Neural progenitor cell (in vitro differentiated cells): ENCODE measurements around the gene ACTL7B. TPM values are rescaled to one million over a fixed set of nuclear protein-coding genes. Genes with fewer than 3 reads are reported as not detected.

ENCODE experiments used
- DNase-seq: peaks from one replicate; pipeline ENCODE4 v3.0.0-alpha.2; 2016; ENCODE audit warnings: low spot score
- H2AFZ ChIP-seq: fragments of 200-600 bp; sonication (generic); replicated peaks from 2 replicates; pipeline ENCODE4 v1.6.1; 2016; ENCODE audit warnings: antibody characterized with exemption
- H3F3A ChIP-seq: fragments of 200-600 bp; sonication (generic); 2 replicates; pipeline ENCODE4 v1.6.1; 2016; ENCODE audit warnings: antibody characterized with exemption, low read depth
- H3K27ac ChIP-seq: fragments of 200-600 bp; sonication (generic); 2 replicates; pipeline ENCODE4 v1.5.1; 2016; ENCODE audit warnings: mild to moderate bottlenecking
- H3K27me3 ChIP-seq: fragments of 200-600 bp; sonication (generic); 2 replicates; pipeline ENCODE4 v1.6.1; 2016; ENCODE audit warnings: mild to moderate bottlenecking, moderate library complexity
- H3K36me3 ChIP-seq: fragments of 200-600 bp; sonication (generic); 2 replicates; pipeline ENCODE4 v1.5.1; 2016
- H3K4me1 ChIP-seq: fragments of 200-600 bp; sonication (generic); 2 replicates; pipeline ENCODE4 v1.6.1; 2016; ENCODE audit warnings: mixed run types
- H3K4me2 ChIP-seq: fragments of 200-600 bp; sonication (generic); 2 replicates; pipeline ENCODE4 v1.6.1; 2016
- H3K4me3 ChIP-seq: fragments of 200-600 bp; sonication (generic); 2 replicates; pipeline ENCODE4 v1.5.1; 2016
- H3K79me2 ChIP-seq: fragments of 200-600 bp; sonication (generic); 2 replicates; pipeline ENCODE4 v1.6.1; 2016; ENCODE audit warnings: low read depth
- H3K9ac ChIP-seq: fragments of 200-600 bp; sonication (generic); 2 replicates; pipeline ENCODE4 v1.6.1; 2016
- H3K9me3 ChIP-seq: fragments of 200-600 bp; sonication (generic); 2 replicates; pipeline ENCODE4 v1.5.1; 2016; ENCODE audit warnings: low read depth
- H4K20me1 ChIP-seq: fragments of 200-600 bp; sonication (generic); 2 replicates; pipeline ENCODE4 v1.6.1; 2016; ENCODE audit warnings: low read depth
- H3K27ac Mint-ChIP-seq: 3 replicates; pipeline ENCODE4 v1.8.0; 2021; ENCODE audit warnings: mixed read lengths
- H3K27me3 Mint-ChIP-seq: 2 replicates; pipeline ENCODE4 v1.8.0; 2022; ENCODE audit warnings: low read depth, mild to moderate bottlenecking, inconsistent platforms, moderate library complexity, mixed read lengths; ENCODE audit not compliant: insufficient read depth
- H3K36me3 Mint-ChIP-seq: 3 replicates; pipeline ENCODE4 v1.8.0; 2021; ENCODE audit warnings: mixed read lengths
- H3K4me1 Mint-ChIP-seq: 3 replicates; pipeline ENCODE4 v1.8.0; 2021; ENCODE audit warnings: mixed read lengths
- H3K4me3 Mint-ChIP-seq: 3 replicates; pipeline ENCODE4 v1.8.0; 2021; ENCODE audit warnings: mild to moderate bottlenecking, moderate library complexity, mixed read lengths
- H3K9me3 Mint-ChIP-seq: 3 replicates; pipeline ENCODE4 v1.8.0; 2020; ENCODE audit warnings: mixed read lengths
- EZH2 ChIP-seq: fragments of 200-600 bp; sonication (generic); IDR thresholded peaks from 2 replicates; pipeline ENCODE4 v1.6.1; 2017; ENCODE audit warnings: antibody characterized with exemption, mild to moderate bottlenecking, moderate library complexity
- EZH2phosphoT487 ChIP-seq: fragments of 200-600 bp; sonication (generic); IDR thresholded peaks from 2 replicates; pipeline ENCODE4 v1.6.1; 2017; ENCODE audit warnings: antibody characterized with exemption
- total RNA-seq: library from RNA; depleted of rRNA; stranded (reverse); fragments of >200 nt; gene quantifications from 2 replicates; pipeline ENCODE4 v1.2.3, GENCODE V29; 2015; ENCODE audit warnings: low replicate concordance
- TF ChIP-seq, protein P1 (sequence below): fragments of 200-600 bp; sonication (generic); IDR thresholded peaks from 2 replicates; pipeline ENCODE4 v1.5.1; 2017; ENCODE audit warnings: antibody characterized with exemption, mild to moderate bottlenecking

ACTL7B gene
- total RNA-seq, 1 donor from 2014 or later, result not detected

DNA sequence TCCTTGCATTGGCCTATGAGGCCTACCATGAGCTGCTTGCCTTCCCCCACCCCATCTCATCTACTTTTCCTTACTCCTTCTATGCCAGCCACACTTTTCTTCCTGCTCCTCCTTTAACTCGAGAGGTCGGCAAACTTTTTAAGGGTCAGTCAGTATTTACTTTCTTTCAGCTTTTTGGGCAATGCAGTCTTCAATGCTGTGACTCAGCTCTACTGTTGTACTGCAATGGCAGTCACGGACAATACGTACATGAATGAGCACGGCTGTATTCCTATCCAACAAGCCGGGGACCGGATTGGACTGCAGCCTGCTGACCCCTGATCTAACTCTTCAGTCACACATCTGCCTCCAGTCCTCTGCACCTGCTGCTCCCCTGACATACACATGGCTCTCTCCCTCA is 5.7 kb upstream of the ACTL7B start:
- H3F3A ChIP-seq, result no peaks in the 10 kb centered on the region
- no peaks in the 10 kb centered on the region for H3K9me3 Mint-ChIP-seq
- peak overlapping the region; percentile 4 for H3K27ac Mint-ChIP-seq
- DNase-seq, result no peak
- H3K9me3 ChIP-seq, result no peaks in the 10 kb centered on the region
- TF ChIP-seq EZH2phosphoT487 (no peak), EZH2 (no peak)
- TF ChIP-seq, protein P1, sequence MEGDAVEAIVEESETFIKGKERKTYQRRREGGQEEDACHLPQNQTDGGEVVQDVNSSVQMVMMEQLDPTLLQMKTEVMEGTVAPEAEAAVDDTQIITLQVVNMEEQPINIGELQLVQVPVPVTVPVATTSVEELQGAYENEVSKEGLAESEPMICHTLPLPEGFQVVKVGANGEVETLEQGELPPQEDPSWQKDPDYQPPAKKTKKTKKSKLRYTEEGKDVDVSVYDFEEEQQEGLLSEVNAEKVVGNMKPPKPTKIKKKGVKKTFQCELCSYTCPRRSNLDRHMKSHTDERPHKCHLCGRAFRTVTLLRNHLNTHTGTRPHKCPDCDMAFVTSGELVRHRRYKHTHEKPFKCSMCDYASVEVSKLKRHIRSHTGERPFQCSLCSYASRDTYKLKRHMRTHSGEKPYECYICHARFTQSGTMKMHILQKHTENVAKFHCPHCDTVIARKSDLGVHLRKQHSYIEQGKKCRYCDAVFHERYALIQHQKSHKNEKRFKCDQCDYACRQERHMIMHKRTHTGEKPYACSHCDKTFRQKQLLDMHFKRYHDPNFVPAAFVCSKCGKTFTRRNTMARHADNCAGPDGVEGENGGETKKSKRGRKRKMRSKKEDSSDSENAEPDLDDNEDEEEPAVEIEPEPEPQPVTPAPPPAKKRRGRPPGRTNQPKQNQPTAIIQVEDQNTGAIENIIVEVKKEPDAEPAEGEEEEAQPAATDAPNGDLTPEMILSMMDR, result no peak
- peaks cover 5% of the 10 kb centered on the region for H3K27me3 Mint-ChIP-seq
- no peak overlapping the region for H3K4me2 ChIP-seq
- no peak overlapping the region for H3K27ac ChIP-seq
- no peaks in the 10 kb centered on the region for H3K36me3 ChIP-seq
- H3K4me3 Mint-ChIP-seq, result no peak overlapping the region
- H3K4me1 Mint-ChIP-seq, result peaks cover 3% of the 10 kb centered on the region
- no peaks in the 10 kb centered on the region for H3K27me3 ChIP-seq
- H3K4me1 ChIP-seq, result no peaks in the 10 kb centered on the region
- H3K79me2 ChIP-seq, result no peaks in the 10 kb centered on the region
- H4K20me1 ChIP-seq, result no peaks in the 10 kb centered on the region
- no peak overlapping the region for H3K4me3 ChIP-seq
- no peak overlapping the region for H2AFZ ChIP-seq
- no peak overlapping the region for H3K9ac ChIP-seq
- no peaks in the 10 kb centered on the region for H3K36me3 Mint-ChIP-seq

DNA sequence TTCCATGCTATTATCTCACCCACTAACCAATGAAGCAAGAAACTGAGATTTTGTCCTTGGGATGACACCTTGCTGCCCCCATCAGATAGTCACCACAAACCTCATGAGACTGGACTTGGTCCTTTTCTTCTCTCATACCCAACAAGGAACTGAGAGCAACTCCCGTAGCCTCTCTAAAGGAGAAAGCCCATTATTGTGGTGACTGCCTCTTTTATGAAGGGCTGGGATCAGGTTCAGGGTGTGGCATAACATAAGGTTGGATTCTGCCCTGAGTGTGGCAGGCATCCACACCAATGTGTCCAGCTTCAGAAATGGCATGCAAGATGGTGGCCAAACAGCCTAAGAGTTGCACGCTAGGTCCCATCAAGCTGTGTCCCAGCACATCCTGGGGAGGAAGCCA is 5.0 kb upstream of the ACTL7B start:
- no peaks in the 10 kb centered on the region for H3K36me3 ChIP-seq
- no peak overlapping the region for H2AFZ ChIP-seq
- H3K4me3 ChIP-seq, result no peak overlapping the region
- no peaks in the 10 kb centered on the region for H3K79me2 ChIP-seq
- no peak overlapping the region for H3K4me3 Mint-ChIP-seq
- H3K27ac Mint-ChIP-seq, result no peak overlapping the region
- no peak for DNase-seq
- no peaks in the 10 kb centered on the region for H4K20me1 ChIP-seq
- H3K4me2 ChIP-seq, result no peak overlapping the region
- H3K27me3 ChIP-seq, result no peaks in the 10 kb centered on the region
- TF ChIP-seq EZH2 (no peak), EZH2phosphoT487 (no peak)
- TF ChIP-seq, protein P1, result no peak
- no peaks in the 10 kb centered on the region for H3F3A ChIP-seq
- H3K27me3 Mint-ChIP-seq, result peaks cover 7% of the 10 kb centered on the region
- no peaks in the 10 kb centered on the region for H3K9me3 Mint-ChIP-seq
- no peaks in the 10 kb centered on the region for H3K9me3 ChIP-seq
- H3K27ac ChIP-seq, result no peak overlapping the region
- H3K36me3 Mint-ChIP-seq, result no peaks in the 10 kb centered on the region
- H3K4me1 Mint-ChIP-seq, result peaks cover 3% of the 10 kb centered on the region
- no peaks in the 10 kb centered on the region for H3K4me1 ChIP-seq
- no peak overlapping the region for H3K9ac ChIP-seq

DNA sequence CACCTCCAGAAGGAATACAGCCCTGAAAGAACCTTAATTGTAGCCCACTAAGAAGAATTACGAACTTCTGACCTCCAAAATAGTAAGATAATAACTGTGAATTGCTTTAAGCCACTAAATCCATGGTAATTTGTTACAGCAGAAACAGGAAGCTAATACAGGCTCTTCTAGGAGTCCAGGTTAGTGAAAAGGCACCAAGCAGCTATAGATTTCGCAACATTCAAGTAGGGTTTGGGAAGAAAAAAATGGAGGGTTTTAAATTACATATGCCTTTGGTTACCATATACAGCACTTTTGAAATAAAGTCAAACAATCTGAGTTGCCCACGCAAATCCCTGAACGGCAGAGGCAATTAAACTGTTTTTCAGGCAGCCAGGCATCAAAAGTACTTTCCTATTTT is 4.6 kb upstream of the ACTL7B start:
- no peaks in the 10 kb centered on the region for H3K9me3 Mint-ChIP-seq
- H3K27ac ChIP-seq, result no peak overlapping the region

More for the DNA sequence above, 4.6 kb upstream of the ACTL7B start:
- H3K4me1 ChIP-seq, result no peaks in the 10 kb centered on the region
- no peaks in the 10 kb centered on the region for H3K27me3 ChIP-seq
- TF ChIP-seq EZH2 (no peak), EZH2phosphoT487 (no peak)
- TF ChIP-seq, protein P1, result no peak
- no peak overlapping the region for H3K27ac Mint-ChIP-seq
- H3K4me2 ChIP-seq, result no peak overlapping the region
- no peaks in the 10 kb centered on the region for H3K79me2 ChIP-seq
- peaks cover 3% of the 10 kb centered on the region for H3K4me1 Mint-ChIP-seq
- no peaks in the 10 kb centered on the region for H3K9me3 ChIP-seq
- no peak overlapping the region for H2AFZ ChIP-seq
- DNase-seq, result no peak
- H3F3A ChIP-seq, result no peaks in the 10 kb centered on the region
- no peaks in the 10 kb centered on the region for H3K36me3 Mint-ChIP-seq
- H3K4me3 Mint-ChIP-seq, result no peak overlapping the region
- no peak overlapping the region for H3K9ac ChIP-seq
- H3K4me3 ChIP-seq, result no peak overlapping the region
- peaks cover 7% of the 10 kb centered on the region for H3K27me3 Mint-ChIP-seq
- no peaks in the 10 kb centered on the region for H4K20me1 ChIP-seq
- H3K36me3 ChIP-seq, result no peaks in the 10 kb centered on the region
